ENCODE data around the gene OGDH.

DNA sequence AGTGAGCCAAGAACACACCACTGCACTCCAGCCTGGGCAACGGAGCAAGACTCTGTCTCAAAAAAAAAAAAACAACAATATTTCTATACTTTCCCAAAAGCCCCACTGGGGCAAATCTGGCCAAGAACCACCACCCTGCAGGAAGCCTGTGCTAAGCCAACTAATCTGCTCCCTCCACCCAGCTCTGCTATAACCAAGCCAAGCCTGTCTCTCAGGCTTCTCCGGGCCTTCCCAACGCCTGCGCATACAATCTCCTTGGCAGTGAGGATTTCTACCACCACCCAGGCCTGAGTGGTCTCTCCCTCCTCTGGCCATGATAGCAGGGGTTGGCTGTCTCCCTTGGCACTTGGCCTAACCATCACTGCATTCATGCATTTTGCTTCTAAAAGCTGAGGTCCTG is 46.9 kb upstream of the OGDH start:
- TF ChIP-seq CTCF (IDR thresholded peaks at IDR 0.05) (no peak), POLR2A (IDR thresholded peaks at IDR 0.05) (no peak)
